SK-N-SH (cell line): ENCODE data around the gene TMPRSS11D.

Experiments used
- EP300 ChIP-seq, 2 experiments: IDR thresholded peaks; 2 replicates each; pipeline versions ENCODE4 v1.4.0 to v1.6.1; 2012; ENCODE audit warnings: borderline replicate concordance in 1 of 2, low read depth in 1 of 2, low read length in 1 of 2
- FOSL2 ChIP-seq: IDR thresholded peaks from 2 replicates; pipeline ENCODE4 v1.4.0; 2012; ENCODE audit warnings: low read depth, mild to moderate bottlenecking, moderate library complexity, borderline replicate concordance
- MAX ChIP-seq: IDR thresholded peaks from 2 replicates; pipeline ENCODE4 v1.4.0; 2012; ENCODE audit warnings: low read depth
- NRF1 ChIP-seq: IDR thresholded peaks from 2 replicates; pipeline ENCODE4 v1.6.1; 2012; ENCODE audit warnings: low read depth, mild to moderate bottlenecking, low read length
- POLR2AphosphoS5 ChIP-seq: IDR thresholded peaks from 2 replicates; pipeline ENCODE4 v1.6.1; 2012; ENCODE audit warnings: low read depth, low read length
- RAD21 ChIP-seq: IDR thresholded peaks from 2 replicates; pipeline ENCODE4 v1.6.1; 2012; ENCODE audit warnings: mild to moderate bottlenecking, low read length
- REST ChIP-seq: IDR thresholded peaks from 2 replicates; pipeline ENCODE4 v1.6.1; 2012; ENCODE audit warnings: mild to moderate bottlenecking, low read depth, low read length, moderate library complexity
- SIN3A ChIP-seq: IDR thresholded peaks from 2 replicates; pipeline ENCODE4 v1.6.1; 2012; ENCODE audit warnings: low read depth, mild to moderate bottlenecking, low read length, moderate library complexity, borderline replicate concordance
- TF ChIP-seq, protein P1 (sequence below): fragments of 200-600 bp; sonication (generic); IDR thresholded peaks from 2 replicates; pipeline ENCODE4 v1.6.1; 2017; ENCODE audit warnings: antibody characterized with exemption, mild to moderate bottlenecking, moderate library complexity

DNA sequence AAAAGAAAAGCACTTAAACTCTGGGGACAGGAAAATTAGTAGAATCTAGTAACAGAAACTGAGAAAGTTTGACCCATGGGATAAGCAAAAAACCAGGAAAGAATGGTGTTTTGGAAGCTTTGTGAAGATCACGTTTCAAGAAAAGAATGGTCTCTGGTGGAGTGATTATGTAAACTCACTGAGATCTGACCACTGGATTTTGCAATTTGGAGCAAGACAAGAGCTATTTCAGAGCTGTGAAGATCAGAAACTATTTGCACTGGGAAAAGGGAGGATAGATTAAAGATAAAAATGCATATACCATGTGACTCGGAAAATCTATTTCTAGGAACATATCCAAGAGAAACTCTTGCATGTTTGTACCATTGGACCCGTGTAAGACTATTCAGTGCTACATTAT, 4.3 kb downstream of the TMPRSS11D start:
- TF ChIP-seq, protein P1, sequence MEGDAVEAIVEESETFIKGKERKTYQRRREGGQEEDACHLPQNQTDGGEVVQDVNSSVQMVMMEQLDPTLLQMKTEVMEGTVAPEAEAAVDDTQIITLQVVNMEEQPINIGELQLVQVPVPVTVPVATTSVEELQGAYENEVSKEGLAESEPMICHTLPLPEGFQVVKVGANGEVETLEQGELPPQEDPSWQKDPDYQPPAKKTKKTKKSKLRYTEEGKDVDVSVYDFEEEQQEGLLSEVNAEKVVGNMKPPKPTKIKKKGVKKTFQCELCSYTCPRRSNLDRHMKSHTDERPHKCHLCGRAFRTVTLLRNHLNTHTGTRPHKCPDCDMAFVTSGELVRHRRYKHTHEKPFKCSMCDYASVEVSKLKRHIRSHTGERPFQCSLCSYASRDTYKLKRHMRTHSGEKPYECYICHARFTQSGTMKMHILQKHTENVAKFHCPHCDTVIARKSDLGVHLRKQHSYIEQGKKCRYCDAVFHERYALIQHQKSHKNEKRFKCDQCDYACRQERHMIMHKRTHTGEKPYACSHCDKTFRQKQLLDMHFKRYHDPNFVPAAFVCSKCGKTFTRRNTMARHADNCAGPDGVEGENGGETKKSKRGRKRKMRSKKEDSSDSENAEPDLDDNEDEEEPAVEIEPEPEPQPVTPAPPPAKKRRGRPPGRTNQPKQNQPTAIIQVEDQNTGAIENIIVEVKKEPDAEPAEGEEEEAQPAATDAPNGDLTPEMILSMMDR: no peak
- TF ChIP-seq NRF1: no peak
- no peak for TF ChIP-seq FOSL2
- no peak for TF ChIP-seq MAX
- TF ChIP-seq POLR2AphosphoS5: no peak
- TF ChIP-seq SIN3A: no peak
- TF ChIP-seq REST: no peak
- no peak for TF ChIP-seq RAD21
- no peak for TF ChIP-seq EP300 (IDR thresholded peaks at IDR 0.05; ENCODE audit: borderline replicate concordance in 1 of 2, low read depth in 1 of 2, low read length in 1 of 2)
